ENCODE data around the gene POLE2. TPM values are rescaled to one million over a fixed set of nuclear protein-coding genes. Genes with fewer than 3 reads are reported as not detected.

Gene POLE2
- total RNA-seq, 1 donor from 2014 or later, result 46.9 TPM

DNA sequence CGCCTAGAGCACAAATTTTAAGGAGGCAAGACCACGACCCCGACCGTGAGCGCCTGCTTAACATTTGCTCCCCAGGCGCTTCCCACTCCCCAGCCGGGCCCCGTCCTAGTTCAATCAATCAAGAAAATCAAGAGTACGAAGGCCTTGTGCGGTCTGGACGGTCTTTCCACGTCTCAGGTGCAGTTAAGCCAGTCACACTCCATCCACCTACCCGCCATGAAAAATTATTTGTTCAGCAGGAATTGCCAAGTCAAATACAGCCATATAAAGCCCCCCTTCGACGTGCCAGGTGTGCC is 89.9 kb downstream of the POLE2 start:
- no peaks in the 10 kb centered on the region for H3K27me3 Mint-ChIP-seq (ENCODE audit: insufficient read depth)
- intact Hi-C loops (cut with micrococcal nuclease), result loop anchor here (1.0 to 5.0 kb wide), 4 partner anchors 12 to 519 kb away; partner anchors contain the start of genes MGAT2, RPL36AL, RPS29 and VCPKMT
- H3K4me3 Mint-ChIP-seq, result peak overlapping the region; percentile 92
- H3K9me3 Mint-ChIP-seq, result no peaks in the 10 kb centered on the region
- H3K36me3 Mint-ChIP-seq (ENCODE audit: low read depth), result peaks cover 8% of the 10 kb centered on the region
- DNase-seq (ENCODE audit: low spot score), result no peak
- peak overlapping the region; percentile 95 for H3K27ac Mint-ChIP-seq
- peaks cover 44% of the 10 kb centered on the region for H3K4me1 Mint-ChIP-seq (ENCODE audit: low read depth)

GRCh38 chr14:49594347-49595091 is 93.5 kb downstream of the POLE2 start:
- intact Hi-C loops (cut with micrococcal nuclease), result loop anchor here (5.0 kb wide), 1 partner anchor 523 kb away; the partner anchor contains the start of gene VCPKMT

More at GRCh38 chr14:49594347-49595091, 93.5 kb downstream of the POLE2 start:
- Mint-ChIP-seq H3K4me1 (ENCODE audit: low read depth) (peaks cover 32% of the 10 kb centered on the region), H3K27me3 (ENCODE audit: insufficient read depth) (no peaks in the 10 kb centered on the region), H3K4me3 (no peak overlapping the region), H3K36me3 (ENCODE audit: low read depth) (no peaks in the 10 kb centered on the region), H3K27ac (no peak overlapping the region), H3K9me3 (no peaks in the 10 kb centered on the region)
- no peak for DNase-seq (ENCODE audit: low spot score)

Other genes starting within 250 kb of the POLE2 start
- gene RPS29, start 101.8 kb downstream of the POLE2 start, total RNA-seq, result 1,860 and 1,913 TPM in 2 replicates
- 45.1 and 46.7 TPM in 2 replicates for gene LRR1, start 89.3 kb downstream of the POLE2 start, total RNA-seq
- gene RPL36AL, start 67.6 kb downstream of the POLE2 start, total RNA-seq, result 224 and 237 TPM in 2 replicates
- 57.5 and 58.3 TPM in 2 replicates for gene MGAT2, start 67.4 kb downstream of the POLE2 start, total RNA-seq
- gene DNAAF2, start 53.0 kb downstream of the POLE2 start, total RNA-seq, result 12.8 and 12.9 TPM in 2 replicates
- 0.93 and 1.9 TPM in 2 replicates for gene KLHDC1, start 4.9 kb upstream of the POLE2 start, total RNA-seq
- 23.7 and 26.2 TPM in 2 replicates for gene KLHDC2, start 79.9 kb upstream of the POLE2 start, total RNA-seq
- gene NEMF, start 164.6 kb upstream of the POLE2 start, total RNA-seq, result 79.9 and 89.3 TPM in 2 replicates
- 163 and 164 TPM in 2 replicates for gene ARF6, start 204.9 kb upstream of the POLE2 start, total RNA-seq

All from activated T-helper 1 cell treated with anti-CD3 and anti-CD28 coated beads, Interleukin-12 subunit alpha, Interleukin-12 subunit beta, Interleukin-2, Interleukin-4 antibody, amounts not matched to agents 30 ng/mL and 10 ng/mL and 1 ng/mL, durations not matched to agents 14 hours and 24 hours and 36 hours (primary cell).